Neural cell (in vitro differentiated cells): Measurements from ENCODE around the gene EZR. TPM values are rescaled to one million over a fixed set of nuclear protein-coding genes. Genes with fewer than 3 reads are reported as not detected.

ENCODE experiments used
- H2AFZ ChIP-seq: fragments of 200-600, 300-800 bp; sonication (generic), shearing (Covaris generic); 2 replicates; pipeline ENCODE4 v1.6.0; 2014; ENCODE audit warnings: low read depth, mild to moderate bottlenecking, antibody characterized with exemption, low read length, moderate library complexity
- H3F3A ChIP-seq: fragments of 200-600 bp; shearing (Covaris generic); 2 replicates; pipeline ENCODE4 v1.6.1; 2016; ENCODE audit warnings: mild to moderate bottlenecking, moderate library complexity, mixed read lengths, antibody characterized with exemption, low read length; ENCODE audit not compliant: insufficient read depth, poor library complexity, severe bottlenecking
- H3K27ac ChIP-seq: fragments of 200-600, 300-800 bp; sonication (generic), shearing (Covaris generic); 2 replicates; pipeline ENCODE4 v1.5.1; 2014; ENCODE audit warnings: mild to moderate bottlenecking, low read length, moderate library complexity
- H3K27me3 ChIP-seq: fragments of 300-800, 200-600 bp; sonication (generic), shearing (Covaris generic); 2 replicates; pipeline ENCODE4 v1.6.0; 2014; ENCODE audit warnings: mild to moderate bottlenecking, low read depth, low read length, moderate library complexity; ENCODE audit not compliant: insufficient read depth
- H3K36me3 ChIP-seq: fragments of 300-800, 200-600 bp; sonication (generic), shearing (Covaris generic); 2 replicates; pipeline ENCODE4 v1.5.1; 2014; ENCODE audit warnings: mild to moderate bottlenecking, antibody characterized with exemption, low read length, moderate library complexity; ENCODE audit not compliant: insufficient read depth
- H3K4me2 ChIP-seq: fragments of 300-800, 200-600 bp; sonication (generic), shearing (Covaris generic); 2 replicates; pipeline ENCODE4 v1.6.0; 2014; ENCODE audit warnings: mild to moderate bottlenecking, low read length
- H3K4me3 ChIP-seq: fragments of 300-800, 200-600 bp; sonication (generic), shearing (Covaris generic); 2 replicates; pipeline ENCODE4 v1.5.1; 2014; ENCODE audit warnings: mild to moderate bottlenecking, low read length, moderate library complexity
- H3K79me2 ChIP-seq: fragments of 200-600 bp; shearing (Covaris generic); replicated peaks from 2 replicates; pipeline ENCODE4 v1.6.0; 2014; ENCODE audit warnings: mild to moderate bottlenecking, low read length, moderate library complexity; ENCODE audit not compliant: insufficient read depth
- H3K9ac ChIP-seq: fragments of 300-800, 200-600 bp; sonication (generic), shearing (Covaris generic); 2 replicates; pipeline ENCODE4 v1.6.1; 2016; ENCODE audit warnings: mild to moderate bottlenecking, low read length, mixed read lengths
- H3K9me2 ChIP-seq: fragments of 200-600 bp; shearing (Covaris generic); 2 replicates; pipeline ENCODE4 v1.6.1; 2016; ENCODE audit warnings: mild to moderate bottlenecking, low read length, mixed read lengths; ENCODE audit not compliant: insufficient read depth
- H3K9me3 ChIP-seq: fragments of 200-600, 300-800 bp; sonication (generic), shearing (Covaris generic); 2 replicates; pipeline ENCODE4 v1.6.1; 2016; ENCODE audit warnings: mild to moderate bottlenecking, mixed run types, low read length, moderate library complexity, mixed read lengths
- H4K20me1 ChIP-seq: fragments of 200-600 bp; shearing (Covaris generic); 2 replicates; pipeline ENCODE4 v1.6.1; 2016; ENCODE audit warnings: mild to moderate bottlenecking, mixed run types; ENCODE audit not compliant: insufficient read depth
- EP300 ChIP-seq: fragments of 450-650 bp; conservative IDR thresholded peaks from 2 replicates; pipeline ENCODE4 v1.6.1; 2014; ENCODE audit warnings: antibody characterized with exemption, mild to moderate bottlenecking, moderate library complexity; ENCODE audit not compliant: poor library complexity, severe bottlenecking
- EZH2 ChIP-seq: fragments of 200-600, 300-800 bp; shearing (Covaris generic), sonication (generic); IDR thresholded peaks from 2 replicates; pipeline ENCODE4 v1.6.1; 2014; ENCODE audit warnings: antibody characterized with exemption, low read length, borderline replicate concordance, mild to moderate bottlenecking; ENCODE audit not compliant: insufficient read depth, poor library complexity, severe bottlenecking
- MXI1 ChIP-seq: fragments of 450-650 bp; conservative IDR thresholded peaks from 2 replicates; pipeline ENCODE4 v1.6.1; 2014; ENCODE audit warnings: antibody characterized with exemption, mild to moderate bottlenecking; ENCODE audit not compliant: poor library complexity, severe bottlenecking
- POLR2AphosphoS5 ChIP-seq: IDR thresholded peaks from 2 replicates; pipeline ENCODE4 v1.6.1; 2012
- RAD21 ChIP-seq: fragments of 450-650 bp; conservative IDR thresholded peaks from 2 replicates; pipeline ENCODE4 v1.6.1; 2014; ENCODE audit warnings: antibody characterized with exemption, mild to moderate bottlenecking, moderate library complexity
- SMC3 ChIP-seq: fragments of 450-650 bp; conservative IDR thresholded peaks from 2 replicates; pipeline ENCODE4 v1.6.1; 2014; ENCODE audit warnings: antibody characterized with exemption, mild to moderate bottlenecking, moderate library complexity; ENCODE audit not compliant: poor library complexity
- TAF1 ChIP-seq: IDR thresholded peaks from 2 replicates; pipeline ENCODE4 v1.6.1; 2012; ENCODE audit warnings: low read depth
- polyA plus RNA-seq: library from polyadenylated mRNA; depleted of rRNA; stranded (reverse); fragments of >200 nt; gene quantifications from 2 replicates; pipeline ENCODE4 v1.2.3, GENCODE V29; 2014
- TF ChIP-seq, protein P1 (sequence below): IDR thresholded peaks from 2 replicates; pipeline ENCODE4 v1.6.1; 2012; ENCODE audit warnings: borderline replicate concordance
- TF ChIP-seq, protein P2 (sequence below): fragments of 450-650 bp; IDR thresholded peaks from 2 replicates; pipeline ENCODE4 v1.5.1; 2014; ENCODE audit warnings: antibody characterized with exemption, mild to moderate bottlenecking, moderate library complexity; ENCODE audit not compliant: poor library complexity, severe bottlenecking

Gene EZR
- polyA plus RNA-seq, 1 donor from 2014 or later, result 1.6 TPM

DNA sequence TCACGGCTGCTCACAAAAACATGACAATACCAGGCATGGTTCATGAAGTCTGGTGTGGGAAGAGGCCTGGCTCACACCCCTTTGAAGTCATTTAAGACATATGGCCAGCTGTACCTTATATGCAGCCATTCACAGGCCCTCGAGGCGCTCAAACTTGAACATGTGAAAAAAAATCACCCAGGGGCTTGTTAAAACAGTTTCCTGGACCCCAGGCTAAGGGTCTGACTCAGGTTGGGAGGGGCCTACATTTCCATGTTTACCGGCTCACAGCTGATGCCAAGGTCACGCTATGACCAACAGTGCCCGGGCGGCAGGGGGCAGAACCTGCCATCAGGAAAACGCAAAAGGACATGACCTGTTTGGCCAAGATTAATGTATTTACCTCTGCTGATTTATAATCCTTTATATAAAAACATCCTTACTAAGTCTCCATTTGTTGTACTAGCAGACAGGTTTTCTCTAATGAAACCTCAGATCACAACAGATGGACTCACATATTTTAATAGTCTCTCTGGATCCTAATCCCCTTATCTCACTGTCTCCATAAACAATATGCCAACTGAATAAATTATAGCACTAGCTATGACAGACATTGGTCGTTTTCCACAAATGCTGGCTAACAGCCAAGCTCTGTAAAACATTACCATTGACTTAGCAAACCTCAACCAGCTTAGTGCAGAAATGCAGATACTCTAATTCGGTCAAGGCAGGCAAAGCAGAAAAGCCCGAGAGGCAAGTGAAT is 19.9 kb downstream of the EZR start:
- H4K20me1 ChIP-seq, result no peaks in the 10 kb centered on the region

DNA sequence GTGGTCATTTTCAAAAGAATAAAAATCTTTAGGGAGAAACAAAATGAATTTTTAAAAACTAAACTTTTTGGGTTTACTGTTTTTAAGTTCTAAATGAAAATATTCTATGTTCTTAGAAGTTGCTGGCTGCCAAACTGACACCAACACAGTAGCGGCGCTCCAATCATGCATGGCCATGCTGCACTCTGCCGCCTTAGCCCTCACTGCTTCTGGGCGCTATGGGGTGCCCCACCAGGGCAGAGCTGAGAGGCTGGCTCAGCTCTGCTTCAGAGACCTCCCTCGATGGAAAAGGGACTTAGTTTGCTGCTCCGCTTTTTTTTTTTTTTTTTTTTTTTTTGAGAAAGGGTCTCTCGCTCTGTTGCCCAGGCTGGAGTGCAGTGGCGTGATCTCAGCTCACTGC is 20.9 kb downstream of the EZR start:
- Histone ChIP-seq H3K9me2 (no peaks in the 10 kb centered on the region), H3F3A (no peaks in the 10 kb centered on the region), H3K79me2 (peaks cover 8% of the 10 kb centered on the region), H4K20me1 (no peaks in the 10 kb centered on the region), H3K27me3 (no peaks in the 10 kb centered on the region), H3K4me3 (no peak overlapping the region), H3K4me2 (no peak overlapping the region), H3K27ac (no peak overlapping the region), H3K9me3 (no peaks in the 10 kb centered on the region), H2AFZ (no peak overlapping the region), H3K9ac (no peak overlapping the region), H3K36me3 (no peaks in the 10 kb centered on the region)
- TF ChIP-seq MXI1, result no peak
- TF ChIP-seq POLR2AphosphoS5, result no peak
- TF ChIP-seq SMC3, result no peak
- TF ChIP-seq EZH2, result no peak
- TF ChIP-seq EP300, result no peak
- no peak for TF ChIP-seq RAD21
- no peak for TF ChIP-seq TAF1
- TF ChIP-seq, protein P1, sequence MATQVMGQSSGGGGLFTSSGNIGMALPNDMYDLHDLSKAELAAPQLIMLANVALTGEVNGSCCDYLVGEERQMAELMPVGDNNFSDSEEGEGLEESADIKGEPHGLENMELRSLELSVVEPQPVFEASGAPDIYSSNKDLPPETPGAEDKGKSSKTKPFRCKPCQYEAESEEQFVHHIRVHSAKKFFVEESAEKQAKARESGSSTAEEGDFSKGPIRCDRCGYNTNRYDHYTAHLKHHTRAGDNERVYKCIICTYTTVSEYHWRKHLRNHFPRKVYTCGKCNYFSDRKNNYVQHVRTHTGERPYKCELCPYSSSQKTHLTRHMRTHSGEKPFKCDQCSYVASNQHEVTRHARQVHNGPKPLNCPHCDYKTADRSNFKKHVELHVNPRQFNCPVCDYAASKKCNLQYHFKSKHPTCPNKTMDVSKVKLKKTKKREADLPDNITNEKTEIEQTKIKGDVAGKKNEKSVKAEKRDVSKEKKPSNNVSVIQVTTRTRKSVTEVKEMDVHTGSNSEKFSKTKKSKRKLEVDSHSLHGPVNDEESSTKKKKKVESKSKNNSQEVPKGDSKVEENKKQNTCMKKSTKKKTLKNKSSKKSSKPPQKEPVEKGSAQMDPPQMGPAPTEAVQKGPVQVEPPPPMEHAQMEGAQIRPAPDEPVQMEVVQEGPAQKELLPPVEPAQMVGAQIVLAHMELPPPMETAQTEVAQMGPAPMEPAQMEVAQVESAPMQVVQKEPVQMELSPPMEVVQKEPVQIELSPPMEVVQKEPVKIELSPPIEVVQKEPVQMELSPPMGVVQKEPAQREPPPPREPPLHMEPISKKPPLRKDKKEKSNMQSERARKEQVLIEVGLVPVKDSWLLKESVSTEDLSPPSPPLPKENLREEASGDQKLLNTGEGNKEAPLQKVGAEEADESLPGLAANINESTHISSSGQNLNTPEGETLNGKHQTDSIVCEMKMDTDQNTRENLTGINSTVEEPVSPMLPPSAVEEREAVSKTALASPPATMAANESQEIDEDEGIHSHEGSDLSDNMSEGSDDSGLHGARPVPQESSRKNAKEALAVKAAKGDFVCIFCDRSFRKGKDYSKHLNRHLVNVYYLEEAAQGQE, result no peak
- TF ChIP-seq, protein P2, sequence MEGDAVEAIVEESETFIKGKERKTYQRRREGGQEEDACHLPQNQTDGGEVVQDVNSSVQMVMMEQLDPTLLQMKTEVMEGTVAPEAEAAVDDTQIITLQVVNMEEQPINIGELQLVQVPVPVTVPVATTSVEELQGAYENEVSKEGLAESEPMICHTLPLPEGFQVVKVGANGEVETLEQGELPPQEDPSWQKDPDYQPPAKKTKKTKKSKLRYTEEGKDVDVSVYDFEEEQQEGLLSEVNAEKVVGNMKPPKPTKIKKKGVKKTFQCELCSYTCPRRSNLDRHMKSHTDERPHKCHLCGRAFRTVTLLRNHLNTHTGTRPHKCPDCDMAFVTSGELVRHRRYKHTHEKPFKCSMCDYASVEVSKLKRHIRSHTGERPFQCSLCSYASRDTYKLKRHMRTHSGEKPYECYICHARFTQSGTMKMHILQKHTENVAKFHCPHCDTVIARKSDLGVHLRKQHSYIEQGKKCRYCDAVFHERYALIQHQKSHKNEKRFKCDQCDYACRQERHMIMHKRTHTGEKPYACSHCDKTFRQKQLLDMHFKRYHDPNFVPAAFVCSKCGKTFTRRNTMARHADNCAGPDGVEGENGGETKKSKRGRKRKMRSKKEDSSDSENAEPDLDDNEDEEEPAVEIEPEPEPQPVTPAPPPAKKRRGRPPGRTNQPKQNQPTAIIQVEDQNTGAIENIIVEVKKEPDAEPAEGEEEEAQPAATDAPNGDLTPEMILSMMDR, result no peak

More for the DNA sequence above, 19.9 kb downstream of the EZR start:
- Histone ChIP-seq H3K36me3 (no peaks in the 10 kb centered on the region), H3K79me2 (peaks cover 8% of the 10 kb centered on the region), H3F3A (no peaks in the 10 kb centered on the region), H3K4me2 (no peak overlapping the region), H3K9me2 (no peaks in the 10 kb centered on the region), H3K9me3 (no peaks in the 10 kb centered on the region), H3K27ac (no peak overlapping the region), H3K9ac (no peak overlapping the region), H3K4me3 (no peak overlapping the region), H3K27me3 (no peaks in the 10 kb centered on the region), H2AFZ (no peak overlapping the region)
- TF ChIP-seq, protein P2, result no peak
- TF ChIP-seq TAF1 (no peak), MXI1 (no peak), EZH2 (no peak), SMC3 (no peak), RAD21 (no peak), EP300 (no peak), POLR2AphosphoS5 (no peak)
- TF ChIP-seq, protein P1, result no peak
